Hepatocyte (in vitro differentiated cells): ENCODE results near the gene CNR1. TPM values are rescaled to one million over a fixed set of nuclear protein-coding genes. Genes with fewer than 3 reads are reported as not detected.

Source experiments
- polyA plus RNA-seq: library from polyadenylated mRNA; unstranded; fragments of >200 nt; fragmentation: Nextera tagmentation; extraction: Ambion mirVana; gene quantifications from 2 replicates; pipeline ENCODE4 v1.2.1, GENCODE V29; 2016
- total RNA-seq: library from RNA; depleted of rRNA; stranded (reverse); fragments of >200 nt; gene quantifications from 2 replicates; pipeline ENCODE4 v1.2.3, GENCODE V29; 2014

CNR1 gene
- total and polyA plus RNA-seq, 2 experiments from 2014 or later, result 1.1 to 5.2 TPM

Other genes with a start within 250 kb of the CNR1 start
- not detected in 2 replicates for gene SPACA1, start 118.5 kb downstream of the CNR1 start, total RNA-seq
- gene SPACA1, start 118.5 kb downstream of the CNR1 start, polyA plus RNA-seq, result not detected in 2 replicates